Brain microvascular endothelial cell (primary cell): ENCODE data around the gene TCF12.
"Not testable (repeated sequence)": the region's sequence is repeated elsewhere in the genome, so short reads cannot be mapped to it uniquely, and the experiment has no call there.

ENCODE experiments used
- DNase-seq: peaks from one replicate; pipeline ENCODE4 v3.0.0-alpha.2; 2020
- H3K27ac ChIP-seq: fragments of 250-450 bp; sonication (Bioruptor Pico); 2 replicates; pipeline ENCODE4 v1.5.1; 2020; ENCODE audit warnings: mild to moderate bottlenecking, moderate library complexity
- H3K27me3 ChIP-seq: fragments of 250-450 bp; sonication (Bioruptor Pico); replicated peaks from 2 replicates; pipeline ENCODE4 v1.5.1; 2020; ENCODE audit warnings: mild to moderate bottlenecking
- H3K36me3 ChIP-seq: fragments of 250-450 bp; sonication (Bioruptor Pico); replicated peaks from 2 replicates; pipeline ENCODE4 v1.5.1; 2020; ENCODE audit warnings: mild to moderate bottlenecking
- H3K4me3 ChIP-seq: 2 replicates; pipeline ENCODE4 v1.5.1; 2011; ENCODE audit warnings: low read depth, mild to moderate bottlenecking, control low read depth, low read length, moderate library complexity
- CTCF ChIP-seq: IDR thresholded peaks from 2 replicates; pipeline ENCODE4 v1.5.1; 2011; ENCODE audit warnings: low read depth, mild to moderate bottlenecking, moderate library complexity, low read length, control low read depth, inconsistent platforms; ENCODE audit errors: missing control alignments
- in situ Hi-C: cut with HindIII; loops from 2 replicates; pipeline ENCODE4 v1.10.0; 2017; ENCODE audit warnings: low sequenced_read_pairs, low pct_ligation_motif_present

The TCF12 gene

DNA sequence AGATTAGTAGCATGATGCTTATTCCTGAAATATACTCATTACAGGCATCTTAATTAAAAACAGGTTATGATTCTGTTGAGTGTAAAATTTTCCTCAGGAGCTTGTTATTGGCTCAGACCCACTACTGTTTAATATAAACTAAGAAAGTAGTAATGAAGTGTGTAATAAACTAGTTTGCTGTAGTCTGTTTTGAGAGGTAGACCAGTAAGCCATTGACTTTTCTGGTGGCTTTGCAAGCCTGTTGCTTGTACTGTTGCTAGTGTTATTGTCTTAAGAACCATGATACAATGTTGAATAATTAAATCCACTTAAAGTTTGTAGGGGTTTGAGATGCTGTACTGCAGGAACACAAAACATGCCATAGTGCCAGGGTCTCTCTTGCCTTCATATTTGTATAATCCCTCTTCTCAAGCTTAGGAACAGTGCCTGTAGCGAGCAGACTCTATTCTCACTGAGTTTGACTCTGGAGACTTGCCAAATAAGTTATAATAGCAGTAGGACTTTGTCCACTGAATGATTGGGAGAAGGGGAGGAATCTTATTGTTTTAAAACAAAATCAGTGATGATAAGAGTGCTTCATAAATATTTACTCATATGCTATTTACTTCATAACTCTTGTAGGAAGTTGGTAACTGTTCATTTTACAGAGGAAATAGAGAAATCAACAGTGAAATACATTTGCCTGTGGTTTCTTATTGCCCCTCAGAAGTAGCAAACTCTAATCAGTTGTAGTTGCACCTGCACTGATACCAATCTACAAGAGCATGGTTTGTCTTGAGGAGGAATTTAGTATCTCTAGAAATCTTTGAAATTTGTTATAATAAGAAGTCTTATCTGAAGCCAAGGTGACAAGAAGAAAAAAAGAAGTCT lies 13.4 kb downstream of the TCF12 start:
- no peak overlapping the region for H3K27ac ChIP-seq
- H3K4me3 ChIP-seq = no peak overlapping the region
- H3K27me3 ChIP-seq = no peaks in the 10 kb centered on the region
- H3K36me3 ChIP-seq = no peaks in the 10 kb centered on the region
- in situ Hi-C loops = no loop called here
- DNase-seq = no peak
- TF ChIP-seq CTCF = no peak

DNA sequence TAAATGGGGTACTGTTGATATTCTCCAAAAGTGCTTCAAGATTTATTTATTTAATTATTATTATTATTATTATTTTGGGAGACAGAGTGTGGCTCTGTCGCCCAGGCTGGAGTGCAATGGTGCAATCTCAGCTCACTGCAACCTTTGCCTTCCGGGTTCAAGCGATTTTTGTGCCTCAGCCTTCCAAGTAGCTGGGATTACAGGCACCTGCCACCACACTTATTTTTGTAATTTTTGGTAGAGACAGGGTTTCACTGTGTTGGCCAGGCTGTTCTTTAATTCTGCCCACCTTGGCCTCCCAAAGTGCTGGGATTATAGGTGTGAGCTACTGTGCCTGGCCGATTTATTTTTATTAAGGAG lies 14.0 kb downstream of the TCF12 start:
- H3K27ac ChIP-seq, H3K4me3 ChIP-seq, DNase-seq, in situ Hi-C loops, H3K27me3 ChIP-seq, H3K36me3 ChIP-seq: not testable (repeated sequence)

DNA sequence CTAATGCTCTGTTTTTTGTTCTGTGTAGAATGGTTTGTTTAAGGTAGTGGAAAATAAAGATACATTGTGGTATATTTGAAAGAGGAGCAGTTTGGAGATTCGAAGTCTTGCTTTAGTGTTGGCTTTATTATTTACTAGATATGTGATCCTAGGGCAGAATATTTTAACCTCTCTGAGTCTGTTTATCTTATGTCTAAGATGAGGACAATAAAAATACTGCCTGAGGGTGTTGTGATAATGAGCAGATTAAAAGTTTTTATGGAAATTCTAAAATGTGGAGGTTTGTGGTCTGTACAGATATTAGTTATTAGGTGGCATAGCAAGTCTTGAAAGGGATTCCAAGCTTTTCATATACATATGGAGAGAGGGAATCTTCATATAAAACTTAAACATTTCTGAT lies 15.0 kb downstream of the TCF12 start:
- no peaks in the 10 kb centered on the region for H3K36me3 ChIP-seq
- no peaks in the 10 kb centered on the region for H3K27me3 ChIP-seq
- H3K4me3 ChIP-seq = no peak overlapping the region
- TF ChIP-seq CTCF = no peak
- no peak overlapping the region for H3K27ac ChIP-seq
- no peak for DNase-seq
- in situ Hi-C loops = no loop called here

DNA sequence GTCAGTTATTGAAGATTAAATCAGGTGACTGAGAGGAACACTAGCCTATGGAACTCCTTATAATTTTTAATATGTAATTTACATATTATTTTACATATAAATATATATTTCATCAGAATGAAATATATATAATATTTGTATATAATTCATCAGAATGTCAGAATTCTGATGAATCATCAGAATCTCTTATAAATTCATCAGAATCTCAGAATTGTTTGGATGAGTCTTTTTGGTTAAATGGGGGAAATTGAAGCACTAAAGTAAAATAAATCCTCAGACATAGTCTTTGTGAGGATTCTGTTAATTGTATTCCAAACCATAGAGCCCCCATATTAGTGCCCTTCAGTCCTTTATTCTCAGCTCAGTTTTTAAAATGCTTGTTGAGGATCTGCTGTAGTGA lies 15.4 kb downstream of the TCF12 start:
- in situ Hi-C loops = no loop called here
- DNase-seq = no peak
- Histone ChIP-seq H3K4me3 (no peak overlapping the region), H3K27me3 (no peaks in the 10 kb centered on the region), H3K27ac (no peak overlapping the region), H3K36me3 (no peaks in the 10 kb centered on the region)
- TF ChIP-seq CTCF = no peak

- Histone ChIP-seq H3K27ac (no peak overlapping the region), H3K27me3 (no peaks in the 10 kb centered on the region), H3K36me3 (no peaks in the 10 kb centered on the region), H3K4me3 (no peak overlapping the region)
- in situ Hi-C loops = no loop called here
- no peak for TF ChIP-seq CTCF
- peak; percentile 26 for DNase-seq
These were observed 15.8 kb downstream of the TCF12 start for GRCh38 chr15:56934269-56934668.

DNA sequence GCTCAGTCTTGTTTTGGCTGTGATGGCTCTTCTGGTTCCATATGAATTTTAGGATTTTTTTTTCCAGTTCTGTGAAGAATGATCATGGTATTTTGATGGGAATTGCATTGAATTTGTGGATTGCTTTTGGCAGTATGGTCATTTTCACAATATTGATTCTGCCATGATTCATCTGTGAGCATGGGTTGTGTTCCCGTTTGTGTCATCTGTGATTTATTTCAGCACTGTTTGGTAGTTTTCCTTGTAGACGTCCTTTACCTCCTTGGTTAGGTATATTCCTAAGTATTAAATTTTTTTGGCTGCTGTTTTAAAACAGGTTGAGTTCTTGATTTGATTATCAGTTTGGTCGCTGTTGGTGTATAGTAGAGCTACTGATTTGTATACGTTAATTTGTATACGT lies 18.5 kb downstream of the TCF12 start:
- no peak for TF ChIP-seq CTCF
- in situ Hi-C loops = no loop called here
- Histone ChIP-seq H3K4me3 (no peak overlapping the region), H3K27ac (no peak overlapping the region), H3K36me3 (no peaks in the 10 kb centered on the region), H3K27me3 (no peaks in the 10 kb centered on the region)
- no peak for DNase-seq
